GM18907 (cell line): ENCODE measurements around the gene ENTPD1.
"Not testable (repeated sequence)": the region's sequence is repeated elsewhere in the genome, so short reads cannot be mapped to it uniquely, and the experiment has no call there.

Experiments
- ATAC-seq: cut with Tn5 transposase; IDR thresholded peaks from one replicate; pipeline ENCODE4 v1.9.1; 2021; ENCODE audit warnings: mild to moderate bottlenecking, moderate library complexity; ENCODE audit not compliant: unreplicated experiment

ENTPD1 gene

DNA sequence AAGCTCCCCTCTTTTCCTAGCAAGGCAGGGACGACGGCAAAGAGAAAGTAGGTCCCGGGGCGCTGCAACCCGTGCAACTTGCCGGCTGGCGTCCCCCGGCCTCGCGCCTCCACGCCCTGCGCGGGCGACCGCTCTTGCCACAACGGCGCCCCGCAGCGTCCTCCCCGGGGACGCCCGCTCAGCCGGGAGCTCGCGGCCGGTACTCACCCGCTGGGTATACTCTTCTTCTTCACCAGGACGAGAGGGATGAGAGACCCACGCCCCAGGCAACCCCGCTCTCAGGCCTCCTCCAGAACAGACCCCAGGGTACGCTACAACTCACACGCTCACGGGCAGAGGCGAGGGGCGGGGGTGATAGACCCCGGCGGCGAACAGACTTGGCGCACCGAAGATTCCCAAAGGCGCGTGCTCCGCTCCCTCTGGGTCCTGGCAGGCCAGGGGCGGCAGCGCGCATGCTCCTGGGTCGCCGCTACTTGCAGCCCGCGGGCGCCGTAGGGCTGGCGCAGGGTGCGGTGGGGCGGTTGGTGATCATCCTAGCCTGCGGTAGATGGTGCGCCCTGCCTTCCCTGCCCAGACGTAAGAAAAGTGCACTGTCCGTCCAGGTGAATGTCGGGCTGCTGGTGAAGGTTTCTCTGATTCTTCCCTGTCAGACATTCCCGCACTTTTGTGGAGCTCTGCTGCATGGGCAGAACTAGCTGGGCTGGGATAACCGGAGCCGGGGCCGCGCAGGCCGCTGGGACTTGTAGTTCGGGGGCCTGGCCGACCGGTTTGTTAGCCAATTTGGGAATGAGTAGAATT, 151.7 kb downstream of the ENTPD1 start, which contains the start of gene CC2D2B:
CC2D2B (plus strand) TSS at position 520 of the 798 bp plus-strand sequence. CDS start 3,349 bp downstream, outside the sequence.
- ATAC-seq, result peak; percentile 89

GRCh38 chr10:95908450-95908849, 152.5 kb downstream of the ENTPD1 start:
- no peak for ATAC-seq

GRCh38 chr10:95909561-95909960, 153.6 kb downstream of the ENTPD1 start:
- ATAC-seq, result no peak

DNA sequence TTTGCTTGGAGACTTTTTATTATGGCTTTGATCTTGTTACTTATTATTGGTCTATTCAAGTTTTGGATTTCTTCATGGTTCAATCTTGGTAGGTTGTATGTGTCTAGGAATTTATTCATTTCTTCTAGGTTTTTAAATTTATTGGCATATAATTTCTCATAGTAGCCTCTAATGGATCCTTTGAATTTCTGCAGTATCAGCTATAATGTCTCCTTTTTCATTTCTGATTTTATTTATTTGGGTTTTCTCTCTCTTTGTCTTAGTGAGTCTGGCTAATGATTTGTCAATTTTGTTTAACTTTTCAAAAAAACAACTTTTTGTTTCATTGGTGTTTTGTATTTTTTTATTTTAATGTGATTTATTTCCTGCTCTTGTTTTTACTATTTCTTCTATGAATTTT, 160.1 kb downstream of the ENTPD1 start:
- not testable (repeated sequence) for ATAC-seq
